ENCODE measurements around the gene MGAT5. TPM values are rescaled to one million over a fixed set of nuclear protein-coding genes. Genes with fewer than 3 reads are reported as not detected.

Gene MGAT5
- total RNA-seq, 2 donors from 2014 or later = 61.7 to 63.2 TPM

DNA sequence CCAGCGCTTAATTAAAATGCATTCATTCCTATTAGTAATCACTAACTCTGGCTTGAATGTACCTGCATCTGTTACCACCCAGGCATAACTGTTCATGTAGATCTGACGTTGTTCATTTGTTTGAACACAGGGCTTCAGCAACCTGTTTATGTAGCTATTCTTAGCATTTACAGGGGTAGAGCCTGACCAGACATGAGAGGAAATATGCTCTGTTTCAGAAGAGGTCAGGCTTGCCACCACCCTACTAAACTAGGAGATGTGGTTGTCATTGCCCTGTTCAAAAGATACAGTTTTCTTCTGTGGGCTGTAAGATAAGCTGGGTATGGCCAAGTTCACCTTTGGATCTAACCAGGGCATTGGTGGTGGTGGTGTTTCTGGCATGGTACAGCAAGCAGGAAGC lies 8.8 kb downstream of the MGAT5 start:
- no peak for DNase-seq
- H3K9ac ChIP-seq (ENCODE audit: low read depth in 2 of 2, low read length in 2 of 2) = no peak overlapping the region
- H3K27ac ChIP-seq = no peak overlapping the region
- TF ChIP-seq CTCF (IDR thresholded peaks at IDR 0.05) = no peak
- H3K4me3 ChIP-seq = no peak overlapping the region
- peaks cover 8% of the 10 kb centered on the region for H3K4me1 ChIP-seq
- no peaks in the 10 kb centered on the region for H3K27me3 ChIP-seq
- H3K9me3 ChIP-seq = no peaks in the 10 kb centered on the region
- intact Hi-C loops (cut with DNase I) = no loop called here
- no peaks in the 10 kb centered on the region for H3K36me3 ChIP-seq

DNA sequence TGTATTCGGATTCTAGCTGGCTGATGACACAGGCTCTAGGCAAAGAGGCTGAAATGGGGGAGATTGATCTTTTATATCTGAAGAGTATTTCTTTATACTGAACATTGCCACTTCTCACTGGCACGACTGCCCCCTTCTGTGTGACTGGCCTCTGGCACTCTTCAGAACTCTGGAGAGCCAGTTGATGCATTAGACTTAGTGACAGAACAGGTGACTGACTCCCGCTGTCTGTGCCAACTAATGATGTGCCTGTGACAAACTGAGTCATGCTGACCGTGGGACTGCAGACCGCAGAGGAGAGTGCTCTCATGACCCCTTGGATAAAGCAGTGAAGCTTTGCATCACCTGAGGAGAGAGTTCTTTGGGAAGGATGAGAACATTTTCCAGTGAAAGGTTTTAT lies 14.4 kb downstream of the MGAT5 start:
- H3K9ac ChIP-seq (ENCODE audit: low read depth in 2 of 2, low read length in 2 of 2) = no peak overlapping the region
- H3K36me3 ChIP-seq = no peaks in the 10 kb centered on the region
- H3K9me3 ChIP-seq = no peaks in the 10 kb centered on the region
- no peak for DNase-seq
- H3K27ac ChIP-seq = no peak overlapping the region
- no peaks in the 10 kb centered on the region for H3K27me3 ChIP-seq
- H3K4me3 ChIP-seq = no peak overlapping the region
- intact Hi-C loops (cut with DNase I) = no loop called here
- no peaks in the 10 kb centered on the region for H3K4me1 ChIP-seq
- TF ChIP-seq CTCF (IDR thresholded peaks at IDR 0.05) = no peak

- Histone ChIP-seq H3K27me3 (no peaks in the 10 kb centered on the region), H3K9me3 (no peaks in the 10 kb centered on the region), H3K27ac (no peak overlapping the region), H3K9ac (ENCODE audit: low read depth in 2 of 2, low read length in 2 of 2) (no peak overlapping the region), H3K4me1 (no peaks in the 10 kb centered on the region), H3K36me3 (no peaks in the 10 kb centered on the region), H3K4me3 (no peak overlapping the region)
- intact Hi-C loops (cut with DNase I) = no loop called here
- no peak for DNase-seq
- no peak for TF ChIP-seq CTCF (IDR thresholded peaks at IDR 0.05)
These were observed 15.4 kb downstream of the MGAT5 start for GRCh38 chr2:134269230-134269629.

GRCh38 chr2:134269972-134270735 lies 16.3 kb downstream of the MGAT5 start:
- Histone ChIP-seq H3K4me1 (no peaks in the 10 kb centered on the region), H3K27me3 (no peaks in the 10 kb centered on the region), H3K27ac (no peak overlapping the region), H3K9me3 (no peaks in the 10 kb centered on the region), H3K9ac (ENCODE audit: low read depth in 2 of 2, low read length in 2 of 2) (no peak overlapping the region), H3K36me3 (no peaks in the 10 kb centered on the region), H3K4me3 (no peak overlapping the region)
- intact Hi-C loops (cut with DNase I) = no loop called here
- TF ChIP-seq CTCF (IDR thresholded peaks at IDR 0.05) = no peak
- no peak for DNase-seq

- intact Hi-C loops (cut with DNase I) = no loop called here
- no peak overlapping the region for H3K4me3 ChIP-seq
- no peaks in the 10 kb centered on the region for H3K36me3 ChIP-seq
- H3K9ac ChIP-seq (ENCODE audit: low read depth in 2 of 2, low read length in 2 of 2) = no peak overlapping the region
- no peaks in the 10 kb centered on the region for H3K4me1 ChIP-seq
- TF ChIP-seq CTCF (IDR thresholded peaks at IDR 0.05) = no peak
- no peak overlapping the region for H3K27ac ChIP-seq
- H3K27me3 ChIP-seq = no peaks in the 10 kb centered on the region
- DNase-seq = no peak
- no peaks in the 10 kb centered on the region for H3K9me3 ChIP-seq
These were observed 17.9 kb downstream of the MGAT5 start for GRCh38 chr2:134271758-134272157.
